ENCODE results near the gene ESRRA.
A peak's percentile ranks its signal among the peaks of the same experiment; 100 is the strongest.

ESRRA gene

GRCh38 chr11:64296236-64296635 is 9.1 kb upstream of the ESRRA start:
- Histone ChIP-seq H3K14ac (ENCODE audit: low read length) (no peak overlapping the region), H3K4me1 (ENCODE audit: control insufficient read depth in 1 of 2, insufficient read depth in 2 of 2, low read length in 2 of 2) (peaks cover 13 to 20% of the 10 kb centered on the region in 2 experiments), H3K36me3 (ENCODE audit: control insufficient read depth in 1 of 2, insufficient read depth in 2 of 2, low read length in 2 of 2) (no peaks in the 10 kb centered on the region), H2AK5ac (ENCODE audit: low read length) (no peak overlapping the region), H3K4me3 (ENCODE audit: low read depth, low read length) (no peak overlapping the region), H4K91ac (ENCODE audit: low read depth, low read length) (no peak overlapping the region), H2AFZ (ENCODE audit: insufficient read depth, low read length, poor library complexity) (no peak overlapping the region), H2BK12ac (ENCODE audit: low read length) (no peak overlapping the region), H3K79me2 (ENCODE audit: control insufficient read depth, insufficient read depth, low read length, poor library complexity) (no peaks in the 10 kb centered on the region), H3K4ac (ENCODE audit: low read depth, low read length) (no peak overlapping the region), H3K18ac (ENCODE audit: low read length) (no peak overlapping the region), H3K23ac (ENCODE audit: low read length) (no peak overlapping the region), H4K12ac (ENCODE audit: low read depth, low read length) (no peak overlapping the region), H3K9me3 (ENCODE audit: insufficient read depth, low read depth, low read length) (peaks cover 12% of the 10 kb centered on the region), H3K27ac (ENCODE audit: low read depth, low read length) (no peak overlapping the region), H4K8ac (ENCODE audit: low read depth, low read length) (no peak overlapping the region), H3K9ac (ENCODE audit: low read length) (peak overlapping the region; percentile 35), H3K79me1 (ENCODE audit: low read length) (no peaks in the 10 kb centered on the region), H3K27me3 (ENCODE audit: insufficient read depth, low read length) (peaks cover 79% of the 10 kb centered on the region), H3K4me2 (ENCODE audit: low read length) (no peak overlapping the region), H2BK5ac (ENCODE audit: low read depth, low read length, poor library complexity) (no peak overlapping the region), H2BK120ac (ENCODE audit: insufficient read depth, low read length, poor library complexity) (no peak overlapping the region)
- no CpG with 5 or more reads among the region's 1 CpG for WGBS (ENCODE audit: extremely low coverage, insufficient coverage, insufficient read length)
- DNase-seq, result no peak

- Histone ChIP-seq H3K4me1 (ENCODE audit: control insufficient read depth in 1 of 2, insufficient read depth in 2 of 2, low read length in 2 of 2) (peaks cover 11 to 15% of the 10 kb centered on the region in 2 experiments), H3K4me3 (ENCODE audit: low read depth, low read length) (no peak overlapping the region), H3K4me2 (ENCODE audit: low read length) (no peak overlapping the region), H3K14ac (ENCODE audit: low read length) (no peak overlapping the region), H4K8ac (ENCODE audit: low read depth, low read length) (no peak overlapping the region), H3K23ac (ENCODE audit: low read length) (no peak overlapping the region), H3K79me1 (ENCODE audit: low read length) (no peaks in the 10 kb centered on the region), H2AK5ac (ENCODE audit: low read length) (no peak overlapping the region), H3K4ac (ENCODE audit: low read depth, low read length) (no peak overlapping the region), H4K12ac (ENCODE audit: low read depth, low read length) (no peak overlapping the region), H2AFZ (ENCODE audit: insufficient read depth, low read length, poor library complexity) (no peak overlapping the region), H3K9me3 (ENCODE audit: insufficient read depth, low read depth, low read length) (peaks cover 10% of the 10 kb centered on the region), H3K79me2 (ENCODE audit: control insufficient read depth, insufficient read depth, low read length, poor library complexity) (no peaks in the 10 kb centered on the region), H3K36me3 (ENCODE audit: control insufficient read depth in 1 of 2, insufficient read depth in 2 of 2, low read length in 2 of 2) (no peaks in the 10 kb centered on the region), H3K27ac (ENCODE audit: low read depth, low read length) (no peak overlapping the region), H3K18ac (ENCODE audit: low read length) (no peak overlapping the region), H2BK12ac (ENCODE audit: low read length) (no peak overlapping the region), H3K9ac (ENCODE audit: low read length) (no peak overlapping the region), H4K91ac (ENCODE audit: low read depth, low read length) (no peak overlapping the region), H3K27me3 (ENCODE audit: insufficient read depth, low read length) (peaks cover 71% of the 10 kb centered on the region), H2BK5ac (ENCODE audit: low read depth, low read length, poor library complexity) (no peak overlapping the region), H2BK120ac (ENCODE audit: insufficient read depth, low read length, poor library complexity) (no peak overlapping the region)
- DNase-seq, result no peak
- WGBS (ENCODE audit: extremely low coverage, insufficient coverage, insufficient read length), result no CpG with 5 or more reads among the region's 34 CpGs
Measured at GRCh38 chr11:64296830-64297698, 8.3 kb upstream of the ESRRA start.

- DNase-seq, result no peak
- H3K36me3 ChIP-seq (ENCODE audit: control insufficient read depth in 1 of 2, insufficient read depth in 2 of 2, low read length in 2 of 2), result no peaks in the 10 kb centered on the region
- no peak overlapping the region for H3K4me2 ChIP-seq (ENCODE audit: low read length)
- no peak overlapping the region for H2AK5ac ChIP-seq (ENCODE audit: low read length)
- H4K12ac ChIP-seq (ENCODE audit: low read depth, low read length), result no peak overlapping the region
- H3K9me3 ChIP-seq (ENCODE audit: insufficient read depth, low read depth, low read length), result peaks cover 10% of the 10 kb centered on the region
- H3K4me3 ChIP-seq (ENCODE audit: low read depth, low read length), result no peak overlapping the region
- peaks cover 11 to 14% of the 10 kb centered on the region in 2 experiments for H3K4me1 ChIP-seq (ENCODE audit: control insufficient read depth in 1 of 2, insufficient read depth in 2 of 2, low read length in 2 of 2)
- no peak overlapping the region for H3K4ac ChIP-seq (ENCODE audit: low read depth, low read length)
- no peak overlapping the region for H2BK120ac ChIP-seq (ENCODE audit: insufficient read depth, low read length, poor library complexity)
- peaks cover 63% of the 10 kb centered on the region for H3K27me3 ChIP-seq (ENCODE audit: insufficient read depth, low read length)
- no peak overlapping the region for H3K18ac ChIP-seq (ENCODE audit: low read length)
- H4K91ac ChIP-seq (ENCODE audit: low read depth, low read length), result no peak overlapping the region
- H3K9ac ChIP-seq (ENCODE audit: low read length), result no peak overlapping the region
- H4K8ac ChIP-seq (ENCODE audit: low read depth, low read length), result no peak overlapping the region
- H2BK12ac ChIP-seq (ENCODE audit: low read length), result no peak overlapping the region
- H3K14ac ChIP-seq (ENCODE audit: low read length), result no peak overlapping the region
- H3K79me2 ChIP-seq (ENCODE audit: control insufficient read depth, insufficient read depth, low read length, poor library complexity), result no peaks in the 10 kb centered on the region
- H3K23ac ChIP-seq (ENCODE audit: low read length), result no peak overlapping the region
- no peak overlapping the region for H2AFZ ChIP-seq (ENCODE audit: insufficient read depth, low read length, poor library complexity)
- no peaks in the 10 kb centered on the region for H3K79me1 ChIP-seq (ENCODE audit: low read length)
- no CpG with 5 or more reads among the region's 18 CpGs for WGBS (ENCODE audit: extremely low coverage, insufficient coverage, insufficient read length)
- no peak overlapping the region for H3K27ac ChIP-seq (ENCODE audit: low read depth, low read length)
- H2BK5ac ChIP-seq (ENCODE audit: low read depth, low read length, poor library complexity), result no peak overlapping the region
Measured at GRCh38 chr11:64297699-64298358, 7.5 kb upstream of the ESRRA start.

GRCh38 chr11:64298966-64299846 is 6.1 kb upstream of the ESRRA start:
- no peak overlapping the region for H2BK5ac ChIP-seq (ENCODE audit: low read depth, low read length, poor library complexity)
- H3K18ac ChIP-seq (ENCODE audit: low read length), result no peak overlapping the region
- no peaks in the 10 kb centered on the region for H3K79me1 ChIP-seq (ENCODE audit: low read length)
- WGBS (ENCODE audit: extremely low coverage, insufficient coverage, insufficient read length), result no CpG with 5 or more reads among the region's 60 CpGs
- H2AFZ ChIP-seq (ENCODE audit: insufficient read depth, low read length, poor library complexity), result no peak overlapping the region
- H2BK120ac ChIP-seq (ENCODE audit: insufficient read depth, low read length, poor library complexity), result no peak overlapping the region
- no peak overlapping the region for H3K27ac ChIP-seq (ENCODE audit: low read depth, low read length)
- no peak overlapping the region for H3K4me3 ChIP-seq (ENCODE audit: low read depth, low read length)
- no peaks in the 10 kb centered on the region for H3K36me3 ChIP-seq (ENCODE audit: control insufficient read depth in 1 of 2, insufficient read depth in 2 of 2, low read length in 2 of 2)
- H3K23ac ChIP-seq (ENCODE audit: low read length), result no peak overlapping the region
- no peak overlapping the region for H3K9ac ChIP-seq (ENCODE audit: low read length)
- H3K4me1 ChIP-seq (ENCODE audit: control insufficient read depth in 1 of 2, insufficient read depth in 2 of 2, low read length in 2 of 2), result peaks cover 11 to 14% of the 10 kb centered on the region in 2 experiments
- no peak for DNase-seq
- no peak overlapping the region for H3K14ac ChIP-seq (ENCODE audit: low read length)
- no peaks in the 10 kb centered on the region for H3K79me2 ChIP-seq (ENCODE audit: control insufficient read depth, insufficient read depth, low read length, poor library complexity)
- no peak overlapping the region for H2BK12ac ChIP-seq (ENCODE audit: low read length)
- H3K4ac ChIP-seq (ENCODE audit: low read depth, low read length), result no peak overlapping the region
- H4K12ac ChIP-seq (ENCODE audit: low read depth, low read length), result no peak overlapping the region
- peak overlapping the region; percentile 10 for H3K4me2 ChIP-seq (ENCODE audit: low read length)
- peaks cover 54% of the 10 kb centered on the region for H3K27me3 ChIP-seq (ENCODE audit: insufficient read depth, low read length)
- H3K9me3 ChIP-seq (ENCODE audit: insufficient read depth, low read depth, low read length), result peaks cover 8% of the 10 kb centered on the region
- no peak overlapping the region for H4K91ac ChIP-seq (ENCODE audit: low read depth, low read length)
- no peak overlapping the region for H4K8ac ChIP-seq (ENCODE audit: low read depth, low read length)
- no peak overlapping the region for H2AK5ac ChIP-seq (ENCODE audit: low read length)
